Neural crest cell (in vitro differentiated cells): Measurements from ENCODE around the gene TUBGCP3. TPM values are rescaled to one million over a fixed set of nuclear protein-coding genes. Genes with fewer than 3 reads are reported as not detected.

Experiments
- DNase-seq: peaks from one replicate; pipeline ENCODE4 v3.0.0; 2021; ENCODE audit warnings: low read depth, mixed read lengths, low spot score
- H3K27ac Mint-ChIP-seq: one replicate; pipeline ENCODE4 v1.8.0; 2021; ENCODE audit warnings: mild to moderate bottlenecking, mixed read lengths; ENCODE audit not compliant: unreplicated experiment
- H3K27me3 Mint-ChIP-seq: 2 replicates; pipeline ENCODE4 v1.8.0; 2021; ENCODE audit warnings: low read depth, mild to moderate bottlenecking, mixed read lengths
- H3K36me3 Mint-ChIP-seq: 2 replicates; pipeline ENCODE4 v1.8.0; 2021; ENCODE audit warnings: low read depth, mild to moderate bottlenecking, mixed read lengths
- H3K4me1 Mint-ChIP-seq: 2 replicates; pipeline ENCODE4 v1.8.0; 2021; ENCODE audit warnings: mixed read lengths
- H3K4me3 Mint-ChIP-seq: one replicate; pipeline ENCODE4 v1.8.0; 2021; ENCODE audit warnings: mild to moderate bottlenecking, mixed read lengths
- H3K9me3 Mint-ChIP-seq: 2 replicates; pipeline ENCODE4 v1.8.0; 2021; ENCODE audit warnings: mixed read lengths
- CTCF ChIP-seq: fragments of 200-600 bp; sonication (generic); conservative IDR thresholded peaks from 2 replicates; pipeline ENCODE4 v1.5.0; 2021; ENCODE audit warnings: antibody characterized with exemption, mild to moderate bottlenecking
- total RNA-seq: library from RNA; stranded (reverse); gene quantifications from 2 replicates; pipeline ENCODE4 v1.2.1, GENCODE V29; 2021

Gene TUBGCP3
- total RNA-seq, 1 donor from 2014 or later: 43.9 TPM

GRCh38 chr13:112567161-112567862 lies 20.6 kb downstream of the TUBGCP3 start:
- Mint-ChIP-seq H3K36me3 (peaks cover 13% of the 10 kb centered on the region), H3K27me3 (no peaks in the 10 kb centered on the region), H3K9me3 (no peaks in the 10 kb centered on the region), H3K27ac (no peak overlapping the region), H3K4me3 (no peak overlapping the region), H3K4me1 (peaks cover 24% of the 10 kb centered on the region)
- no peak for DNase-seq
- TF ChIP-seq CTCF: no peak

GRCh38 chr13:112562786-112563383 lies 25.1 kb downstream of the TUBGCP3 start:
- no peak overlapping the region for H3K27ac Mint-ChIP-seq
- no peaks in the 10 kb centered on the region for H3K9me3 Mint-ChIP-seq
- H3K4me3 Mint-ChIP-seq: no peak overlapping the region
- no peak for DNase-seq
- no peaks in the 10 kb centered on the region for H3K27me3 Mint-ChIP-seq
- H3K4me1 Mint-ChIP-seq: no peaks in the 10 kb centered on the region
- TF ChIP-seq CTCF: no peak
- peaks cover 14% of the 10 kb centered on the region for H3K36me3 Mint-ChIP-seq

- no peak for TF ChIP-seq CTCF
- no peaks in the 10 kb centered on the region for H3K9me3 Mint-ChIP-seq
- peaks cover 14% of the 10 kb centered on the region for H3K36me3 Mint-ChIP-seq
- no peak overlapping the region for H3K4me3 Mint-ChIP-seq
- DNase-seq: no peak
- H3K27ac Mint-ChIP-seq: no peak overlapping the region
- H3K27me3 Mint-ChIP-seq: no peaks in the 10 kb centered on the region
- no peaks in the 10 kb centered on the region for H3K4me1 Mint-ChIP-seq
Observed at GRCh38 chr13:112562254-112562653, 25.7 kb downstream of the TUBGCP3 start.

- Mint-ChIP-seq H3K27ac (no peak overlapping the region), H3K36me3 (peaks cover 14% of the 10 kb centered on the region), H3K4me1 (no peaks in the 10 kb centered on the region), H3K9me3 (no peaks in the 10 kb centered on the region), H3K4me3 (no peak overlapping the region), H3K27me3 (no peaks in the 10 kb centered on the region)
- TF ChIP-seq CTCF: no peak
- no peak for DNase-seq
Observed at GRCh38 chr13:112561478-112561877, 26.5 kb downstream of the TUBGCP3 start.

- Mint-ChIP-seq H3K36me3 (peaks cover 12% of the 10 kb centered on the region), H3K4me3 (no peak overlapping the region), H3K27me3 (no peaks in the 10 kb centered on the region), H3K4me1 (no peaks in the 10 kb centered on the region), H3K9me3 (no peaks in the 10 kb centered on the region), H3K27ac (no peak overlapping the region)
- no peak for TF ChIP-seq CTCF
- DNase-seq: no peak
Observed at GRCh38 chr13:112558696-112559418, 29.1 kb downstream of the TUBGCP3 start.
